Ureter (tissue), 1 donor: ENCODE results near the gene NLRP11. TPM values are rescaled to one million over a fixed set of nuclear protein-coding genes. Genes with fewer than 3 reads are reported as not detected.
"Not testable (repeated sequence)": the region's sequence is repeated elsewhere in the genome, so short reads cannot be mapped to it uniquely, and the experiment has no call there.

ENCODE experiments used
- DNase-seq: peaks from one replicate; pipeline ENCODE4 v3.0.0-alpha.2; 2020; ENCODE audit warnings: low spot score
- total RNA-seq: library from RNA; stranded (reverse); gene quantifications from one replicate; pipeline ENCODE4 v1.2.4, GENCODE V29; 2023
- donor health status: DM: yes; HTN: yes; CAD: no.

The NLRP11 gene
- total RNA-seq, 1 donor from 2014 or later = not detected

DNA sequence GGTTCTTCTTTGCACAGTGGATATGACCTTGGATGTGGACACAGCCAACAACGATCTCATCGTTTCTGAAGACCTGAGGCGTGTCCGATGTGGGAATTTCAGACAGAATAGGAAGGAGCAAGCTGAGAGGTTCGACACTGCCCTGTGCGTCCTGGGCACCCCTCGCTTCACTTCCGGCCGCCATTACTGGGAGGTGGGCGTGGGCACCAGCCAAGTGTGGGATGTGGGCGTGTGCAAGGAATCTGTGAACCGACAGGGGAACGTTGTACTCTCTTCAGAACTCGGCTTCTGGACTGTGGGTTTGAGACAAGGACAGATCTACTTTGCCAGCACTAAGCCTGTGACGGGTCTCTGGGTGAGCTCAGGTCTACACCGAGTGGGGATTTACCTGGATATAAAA is 53.5 kb downstream of the NLRP11 start:
- DNase-seq = no peak

DNA sequence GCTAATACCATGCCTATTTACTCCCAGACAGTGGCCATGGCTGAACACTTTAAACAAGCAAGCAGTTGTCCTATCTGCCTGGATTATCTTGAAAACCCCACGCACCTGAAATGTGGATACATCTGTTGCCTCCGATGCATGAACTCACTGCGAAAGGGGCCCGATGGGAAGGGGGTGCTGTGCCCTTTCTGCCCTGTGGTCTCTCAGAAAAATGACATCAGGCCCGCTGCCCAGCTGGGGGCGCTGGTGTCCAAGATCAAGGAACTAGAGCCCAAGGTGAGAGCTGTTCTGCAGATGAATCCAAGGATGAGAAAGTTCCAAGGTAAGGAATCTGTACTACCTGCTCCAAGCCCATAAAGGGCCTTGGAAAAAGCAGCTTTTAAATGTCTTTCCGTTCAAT is 54.3 kb downstream of the NLRP11 start:
- DNase-seq = no peak

DNA sequence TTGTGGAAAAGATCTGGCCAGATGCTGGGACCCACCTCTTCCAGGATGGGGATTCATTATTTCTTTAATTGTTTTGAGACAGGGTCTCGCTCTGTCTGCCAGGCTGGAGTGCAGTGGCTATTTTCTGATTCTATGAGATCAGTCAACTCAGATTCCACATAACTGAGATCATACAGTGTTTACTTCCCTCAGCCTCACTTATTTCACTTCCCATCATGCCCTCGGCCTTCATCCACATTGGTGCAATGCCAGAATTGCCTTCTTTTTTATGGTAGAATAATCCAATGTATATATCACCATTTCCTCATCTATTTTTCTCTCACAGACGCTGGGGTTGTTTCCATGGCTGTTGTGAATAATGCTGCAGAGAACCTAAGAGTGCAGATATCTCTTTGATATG is 62.2 kb downstream of the NLRP11 start:
- not testable (repeated sequence) for DNase-seq

DNA sequence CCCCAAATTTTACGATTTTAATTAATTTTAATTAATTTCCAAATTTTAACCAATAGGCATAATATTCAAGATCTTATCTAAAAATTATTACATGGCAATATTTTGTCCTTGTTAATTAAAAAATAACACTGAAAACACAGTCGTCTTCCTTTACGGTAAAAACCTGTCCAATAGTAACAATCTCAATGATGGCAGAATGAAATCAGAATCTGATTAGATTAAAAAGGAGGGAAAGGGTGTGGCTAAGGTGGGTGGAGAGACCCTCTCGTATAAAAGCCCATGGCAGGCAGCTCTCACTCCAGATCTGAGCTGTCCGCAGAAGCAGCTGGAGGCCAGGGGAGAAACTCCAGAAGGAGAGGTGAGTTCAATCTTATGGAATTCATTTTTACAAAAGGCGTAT is 63.0 kb downstream of the NLRP11 start, which contains the start of gene RFPL4AL1:
TSS of gene RFPL4AL1 (plus strand) at position 301 of the 400 bp plus-strand sequence. CDS start 2,687 bp downstream, outside the sequence.
- DNase-seq = not testable (repeated sequence)

DNA sequence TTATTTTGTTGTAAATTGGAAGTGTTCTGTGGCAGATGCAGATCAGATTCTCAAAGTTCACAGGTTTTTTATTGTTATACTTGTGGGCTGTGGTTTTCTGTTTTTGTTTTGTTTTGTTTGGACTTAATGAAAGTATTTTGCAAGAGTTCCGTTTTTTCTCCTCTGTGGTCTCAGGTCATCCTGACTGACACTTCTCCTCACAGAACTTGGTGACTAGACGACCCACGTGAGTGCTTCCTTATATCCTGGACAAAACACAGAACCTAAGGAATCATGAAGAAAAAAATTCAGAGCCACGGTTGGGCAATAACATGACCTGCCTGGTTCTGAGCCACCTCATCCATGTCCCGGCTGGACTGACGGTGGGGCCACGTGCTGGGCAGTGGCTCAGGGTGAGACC is 65.3 kb downstream of the NLRP11 start:
- no peak for DNase-seq

DNA sequence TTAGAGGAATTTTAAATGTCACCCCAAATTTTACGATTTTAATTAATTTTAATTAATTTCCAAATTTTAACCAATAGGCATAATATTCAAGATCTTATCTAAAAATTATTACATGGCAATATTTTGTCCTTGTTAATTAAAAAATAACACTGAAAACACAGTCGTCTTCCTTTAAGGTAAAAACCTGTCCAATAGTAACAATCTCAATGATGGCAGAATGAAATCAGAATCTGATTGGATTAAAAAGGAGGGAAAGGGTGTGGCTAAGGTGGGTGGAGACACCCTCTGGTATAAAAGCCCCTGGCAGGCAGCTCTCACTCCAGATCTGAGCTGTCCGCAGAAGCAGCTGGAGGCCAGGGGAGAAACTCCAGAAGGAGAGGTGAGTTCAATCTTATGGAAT is 73.0 kb downstream of the NLRP11 start, which contains the start of gene RFPL4A:
TSS of gene RFPL4A (plus strand) at position 301 of the 400 bp plus-strand sequence. CDS start 2,704 bp downstream, outside the sequence.
- DNase-seq = not testable (repeated sequence)

DNA sequence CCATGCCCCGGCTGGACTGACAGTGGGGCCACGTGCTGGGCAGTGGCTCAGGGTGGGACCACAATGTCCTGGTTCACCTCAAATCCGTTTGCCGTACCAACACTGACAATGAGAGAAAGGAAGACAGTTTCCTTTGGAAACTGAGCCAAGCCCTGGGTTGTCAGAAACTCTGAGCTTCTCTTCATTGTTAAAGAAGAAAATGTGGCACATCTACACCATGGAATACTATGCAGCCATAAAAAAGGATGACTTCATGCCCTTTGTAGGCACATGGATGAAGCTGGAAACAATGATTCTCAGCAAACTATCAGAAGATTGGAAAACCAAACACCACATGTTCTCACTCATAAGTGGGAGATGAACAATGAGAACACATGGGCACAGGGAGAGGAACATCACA is 75.0 kb downstream of the NLRP11 start:
- DNase-seq = not testable (repeated sequence)

DNA sequence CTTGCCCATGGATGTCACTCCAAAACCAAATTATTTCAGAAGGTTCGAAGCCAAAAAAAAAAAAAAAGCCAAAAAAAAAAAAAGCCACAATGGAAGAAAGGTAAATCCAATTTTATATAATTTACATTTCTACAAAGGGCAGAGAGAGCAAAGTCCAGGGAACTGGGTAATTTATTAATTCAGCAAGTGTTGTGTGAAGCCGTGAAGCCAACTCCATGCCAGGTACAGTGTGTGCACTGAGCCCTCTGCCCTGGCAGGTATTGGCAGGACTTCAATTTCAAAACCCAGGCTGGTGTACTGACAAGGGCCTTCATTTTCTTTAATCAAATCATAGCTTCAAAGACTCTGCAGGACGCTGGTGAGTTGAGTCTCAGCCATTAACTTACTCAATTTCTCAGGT is 78.4 kb downstream of the NLRP11 start:
- DNase-seq = no peak

DNA sequence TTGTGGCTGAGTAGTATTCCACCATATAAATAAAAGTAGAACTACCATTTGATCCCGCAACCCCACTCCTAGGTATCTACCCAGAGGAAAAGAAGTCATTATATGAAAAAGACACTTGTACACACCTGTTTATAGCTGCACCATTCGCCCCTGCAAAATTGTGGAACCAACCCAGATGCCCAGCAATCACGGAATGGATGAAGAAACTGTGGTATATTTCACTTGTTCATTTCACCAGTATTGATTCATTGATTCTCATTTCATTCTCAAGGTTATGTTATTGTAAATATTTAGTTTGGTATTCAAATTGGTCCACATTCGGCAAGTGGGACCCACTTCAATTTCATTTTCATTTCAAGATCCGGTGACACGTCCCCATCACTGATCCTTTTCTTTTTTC is 81.1 kb downstream of the NLRP11 start:
- DNase-seq = no peak

DNA sequence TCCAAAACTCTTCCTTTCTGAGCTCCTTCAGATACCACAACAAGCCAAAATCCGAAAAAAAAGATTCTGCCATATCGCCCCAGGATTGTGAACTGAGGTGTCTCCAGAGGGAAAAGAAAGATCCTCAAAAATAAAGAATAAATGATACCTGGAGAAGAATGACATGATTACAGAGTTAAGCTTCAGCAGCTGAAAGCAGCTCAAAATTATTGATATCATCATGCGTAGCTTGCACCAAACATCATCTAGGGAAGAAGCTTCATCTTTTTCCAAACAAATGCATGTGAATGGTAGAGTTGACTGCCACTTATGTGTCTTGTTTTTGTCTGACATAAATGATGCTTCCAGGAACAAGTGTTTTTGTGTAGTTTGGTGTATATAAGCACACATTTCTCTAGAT is 93.5 kb downstream of the NLRP11 start, which contains the start of gene NLRP9:
TSS of gene NLRP9 (minus strand) at position 101 of the 400 bp plus-strand sequence. CDS start at position 73, 28 bp downstream.
- no peak for DNase-seq

Other genes with a start within 250 kb of the NLRP11 start
- 18.4 TPM for gene FIZ1, start 232.5 kb downstream of the NLRP11 start, total RNA-seq
- gene ZNF524, start 231.7 kb downstream of the NLRP11 start, total RNA-seq = 13.0 TPM
- 13.6 TPM for gene ZNF865, start 226.4 kb downstream of the NLRP11 start, total RNA-seq
- 9.5 TPM for gene ZNF784, start 207.4 kb downstream of the NLRP11 start, total RNA-seq
- gene ZNF580, start 191.0 kb downstream of the NLRP11 start, total RNA-seq = 56.5 TPM
- gene ZNF581, start 188.3 kb downstream of the NLRP11 start, total RNA-seq = 22.7 TPM
- gene CCDC106, start 183.8 kb downstream of the NLRP11 start, total RNA-seq = 12.3 TPM
- gene U2AF2, start 177.0 kb downstream of the NLRP11 start, total RNA-seq = 195 TPM
- gene EPN1, start 156.8 kb downstream of the NLRP11 start, total RNA-seq = 78.5 TPM
- not detected for gene NLRP9, start 93.6 kb downstream of the NLRP11 start, total RNA-seq
- not detected for gene RFPL4A, start 72.9 kb downstream of the NLRP11 start, total RNA-seq
- not detected for gene RFPL4AL1, start 62.9 kb downstream of the NLRP11 start, total RNA-seq
- gene NLRP4, start 4.5 kb upstream of the NLRP11 start, total RNA-seq = not detected
- not detected for gene NLRP13, start 100.3 kb upstream of the NLRP11 start, total RNA-seq
- not detected for gene NLRP8, start 115.8 kb upstream of the NLRP11 start, total RNA-seq
- not detected for gene NLRP5, start 154.8 kb upstream of the NLRP11 start, total RNA-seq